OCI-LY7 (cell line): ENCODE results near the gene POP4. TPM values are rescaled to one million over a fixed set of nuclear protein-coding genes. Genes with fewer than 3 reads are reported as not detected.

ENCODE experiments used
- BruUV-seq: library from RNA; stranded (reverse); fragments of 400-500 nt; replicated peaks from 2 replicates; lab custom pipeline; 2021; lab: Mats Ljungman, UMichigan
- CTCF ChIA-PET: fragments of 300-600 bp; sonication (Branson Sonifier 250); formaldehyde crosslinking; loops from one replicate; lab custom pipeline; 2022; ENCODE audit warnings: antibody characterized with exemption; ENCODE audit not compliant: unreplicated experiment; lab: Charles Lee
- POLR2A ChIA-PET: fragments of 300-600 bp; sonication (Branson Sonifier 250); formaldehyde crosslinking; loops from one replicate; lab custom pipeline; 2022; ENCODE audit warnings: antibody characterized with exemption; lab: Charles Lee
- DNase-seq: peaks from one replicate; pipeline ENCODE4 v3.0.0-alpha.2; 2015; ENCODE audit warnings: low spot score
- H2AFZ ChIP-seq: fragments of 200-600 bp; sonication (generic), shearing (Covaris generic); 2 replicates; pipeline ENCODE4 v1.6.1; 2014; ENCODE audit warnings: mild to moderate bottlenecking, antibody characterized with exemption, low read length, moderate library complexity
- H3K27ac ChIP-seq: fragments of 200-600 bp; sonication (generic); 2 replicates; pipeline ENCODE4 v1.5.1; 2014; ENCODE audit warnings: mixed run types, low read depth, mild to moderate bottlenecking, moderate library complexity, low read length, inconsistent platforms; ENCODE audit not compliant: poor library complexity, severe bottlenecking
- H3K36me3 ChIP-seq: fragments of 200-600 bp; sonication (generic); 2 replicates; pipeline ENCODE4 v1.6.1; 2014; ENCODE audit warnings: mild to moderate bottlenecking, antibody characterized with exemption, low read length, moderate library complexity, mixed read lengths; ENCODE audit not compliant: insufficient read depth
- H3K4me1 ChIP-seq: fragments of 200-600 bp; sonication (generic); 2 replicates; pipeline ENCODE4 v1.5.1; 2014; ENCODE audit warnings: mild to moderate bottlenecking, low read length; ENCODE audit not compliant: insufficient read depth, poor library complexity, severe bottlenecking
- H3K4me2 ChIP-seq: fragments of 200-600 bp; sonication (generic); 2 replicates; pipeline ENCODE4 v1.6.1; 2014; ENCODE audit warnings: mild to moderate bottlenecking, low read length
- H3K4me3 ChIP-seq: fragments of 200-600 bp; sonication (generic); 2 replicates; pipeline ENCODE4 v1.5.1; 2014; ENCODE audit warnings: mild to moderate bottlenecking, low read depth, low read length; ENCODE audit not compliant: poor library complexity, severe bottlenecking
- H3K79me2 ChIP-seq: fragments of 200-600 bp; sonication (generic); 2 replicates; pipeline ENCODE4 v1.6.1; 2016; ENCODE audit warnings: low read depth, mild to moderate bottlenecking, low read length, moderate library complexity, mixed read lengths; ENCODE audit not compliant: insufficient read depth
- H3K9me2 ChIP-seq: fragments of 200-600 bp; sonication (generic); 2 replicates; pipeline ENCODE4 v1.6.1; 2016; ENCODE audit warnings: mild to moderate bottlenecking, low read length, mixed read lengths; ENCODE audit not compliant: insufficient read depth
- H3K9me3 ChIP-seq: fragments of 200-600 bp; sonication (generic); 2 replicates; pipeline ENCODE4 v1.6.1; 2014; ENCODE audit warnings: mild to moderate bottlenecking, mixed run types, low read length, mixed read lengths
- H4K20me1 ChIP-seq: fragments of 200-600 bp; sonication (generic); 2 replicates; pipeline ENCODE4 v1.6.1; 2014; ENCODE audit warnings: mild to moderate bottlenecking, antibody characterized with exemption, low read length, moderate library complexity, mixed read lengths; ENCODE audit not compliant: insufficient read depth
- EZH2phosphoT487 ChIP-seq: fragments of 200-600 bp; sonication (generic); IDR thresholded peaks from 2 replicates; pipeline ENCODE4 v1.6.1; 2018; ENCODE audit warnings: low read depth, borderline replicate concordance, mild to moderate bottlenecking, mixed run types, antibody characterized with exemption, low read length, moderate library complexity, mixed read lengths
- intact Hi-C: fragments of 100-400 bp; cut with micrococcal nuclease; formaldehyde crosslinking; loops from one replicate; pipeline ENCODE4 v1.10.0; 2022; ENCODE audit not compliant: unreplicated experiment
- total RNA-seq, 2 experiments: library from RNA; depleted of rRNA in 1 of 2; stranded (reverse); fragments of >200 nt in 1 of 2; shearing (Covaris generic) in 1 of 2; gene quantifications; 2 replicates each; pipeline ENCODE4 v1.2.3, GENCODE V29; 2014 to 2022
- TF ChIP-seq, protein P1 (sequence below): fragments of 200-600 bp; sonication (generic); conservative IDR thresholded peaks from 2 replicates; pipeline ENCODE4 v1.5.1; 2014; ENCODE audit warnings: mild to moderate bottlenecking, antibody characterized with exemption, low read length, moderate library complexity, mixed read lengths

POP4 gene
- total RNA-seq, 2 experiments from 2014 or later, result 83.5 to 105 TPM

GRCh38 chr19:29569038-29569911 is 36.8 kb upstream of the POP4 start:
- no peak for DNase-seq

DNA sequence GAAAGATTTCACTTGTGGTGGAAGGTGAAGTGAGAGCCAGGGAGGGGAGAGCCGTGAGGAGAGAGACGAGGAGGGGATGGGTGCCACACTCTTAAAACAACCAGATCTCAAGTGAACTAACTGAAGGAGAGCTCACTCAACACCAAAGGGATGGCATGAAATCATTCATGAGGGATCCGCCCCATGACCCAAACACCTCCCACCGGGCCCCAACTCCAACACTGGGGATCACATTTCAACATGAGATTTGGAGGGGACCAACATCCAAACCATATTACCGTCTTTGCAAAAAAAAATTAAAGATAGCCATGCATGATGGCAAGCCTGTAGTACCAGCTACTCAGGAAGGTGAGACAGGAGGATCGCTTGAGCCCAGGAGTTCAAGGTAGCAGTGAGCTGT is 34.9 kb upstream of the POP4 start:
- H3K4me1 ChIP-seq, result no peaks in the 10 kb centered on the region
- no peak overlapping the region for H2AFZ ChIP-seq
- TF ChIP-seq, protein P1, sequence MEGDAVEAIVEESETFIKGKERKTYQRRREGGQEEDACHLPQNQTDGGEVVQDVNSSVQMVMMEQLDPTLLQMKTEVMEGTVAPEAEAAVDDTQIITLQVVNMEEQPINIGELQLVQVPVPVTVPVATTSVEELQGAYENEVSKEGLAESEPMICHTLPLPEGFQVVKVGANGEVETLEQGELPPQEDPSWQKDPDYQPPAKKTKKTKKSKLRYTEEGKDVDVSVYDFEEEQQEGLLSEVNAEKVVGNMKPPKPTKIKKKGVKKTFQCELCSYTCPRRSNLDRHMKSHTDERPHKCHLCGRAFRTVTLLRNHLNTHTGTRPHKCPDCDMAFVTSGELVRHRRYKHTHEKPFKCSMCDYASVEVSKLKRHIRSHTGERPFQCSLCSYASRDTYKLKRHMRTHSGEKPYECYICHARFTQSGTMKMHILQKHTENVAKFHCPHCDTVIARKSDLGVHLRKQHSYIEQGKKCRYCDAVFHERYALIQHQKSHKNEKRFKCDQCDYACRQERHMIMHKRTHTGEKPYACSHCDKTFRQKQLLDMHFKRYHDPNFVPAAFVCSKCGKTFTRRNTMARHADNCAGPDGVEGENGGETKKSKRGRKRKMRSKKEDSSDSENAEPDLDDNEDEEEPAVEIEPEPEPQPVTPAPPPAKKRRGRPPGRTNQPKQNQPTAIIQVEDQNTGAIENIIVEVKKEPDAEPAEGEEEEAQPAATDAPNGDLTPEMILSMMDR, result no peak
- no peak for TF ChIP-seq EZH2phosphoT487
- no peaks in the 10 kb centered on the region for H3K9me2 ChIP-seq
- H3K4me3 ChIP-seq, result no peak overlapping the region
- no peaks in the 10 kb centered on the region for H3K9me3 ChIP-seq
- H3K79me2 ChIP-seq, result no peaks in the 10 kb centered on the region
- DNase-seq, result no peak
- ChIA-PET CTCF (no interaction called here), POLR2A (no interaction called here)
- H3K4me2 ChIP-seq, result no peak overlapping the region
- H4K20me1 ChIP-seq, result no peaks in the 10 kb centered on the region
- no peaks in the 10 kb centered on the region for H3K36me3 ChIP-seq
- BruUV-seq, result no TSS peak
- intact Hi-C loops, result no loop called here
- H3K27ac ChIP-seq, result no peak overlapping the region

More at GRCh38 chr19:29569038-29569911, 36.8 kb upstream of the POP4 start:
- Histone ChIP-seq H3K9me2 (no peaks in the 10 kb centered on the region), H3K4me1 (no peaks in the 10 kb centered on the region), H2AFZ (no peak overlapping the region), H3K4me3 (no peak overlapping the region), H3K4me2 (no peak overlapping the region), H3K36me3 (no peaks in the 10 kb centered on the region), H4K20me1 (no peaks in the 10 kb centered on the region), H3K27ac (no peak overlapping the region), H3K9me3 (no peaks in the 10 kb centered on the region), H3K79me2 (no peaks in the 10 kb centered on the region)
- TF ChIP-seq EZH2phosphoT487, result no peak
- TF ChIP-seq, protein P1, result no peak
- CTCF ChIA-PET, result no interaction called here
- BruUV-seq, result no TSS peak
- intact Hi-C loops, result no loop called here
- POLR2A ChIA-PET, result interaction anchor here (0.7 to 1.0 kb wide), 2 partner anchors 10 to 14 kb away, joined by 3 read pairs; no protein-coding TSS in a partner anchor

DNA sequence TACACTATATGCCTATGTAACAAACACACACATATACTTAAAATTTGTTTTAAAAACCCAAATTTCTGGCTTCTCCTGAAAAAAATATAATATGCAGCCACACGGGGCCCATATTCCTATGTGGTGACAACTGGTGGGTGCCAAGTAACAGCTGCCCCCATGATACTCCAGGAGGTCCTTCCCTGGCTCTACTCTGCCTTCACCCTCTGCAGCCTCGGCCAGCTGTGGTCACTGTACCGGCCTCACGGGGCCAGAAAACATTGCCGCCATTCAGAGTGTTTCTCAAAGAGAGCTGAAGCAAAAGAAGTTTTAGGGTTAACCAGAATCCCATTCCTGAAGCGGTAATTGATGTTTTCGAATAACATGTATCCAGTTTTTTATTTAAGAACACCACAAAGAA is 32.6 kb upstream of the POP4 start:
- Histone ChIP-seq H4K20me1 (no peaks in the 10 kb centered on the region), H3K4me1 (no peaks in the 10 kb centered on the region), H3K36me3 (no peaks in the 10 kb centered on the region), H3K9me3 (no peaks in the 10 kb centered on the region), H3K79me2 (no peaks in the 10 kb centered on the region), H3K27ac (no peak overlapping the region), H3K4me3 (no peak overlapping the region), H2AFZ (no peak overlapping the region), H3K4me2 (no peak overlapping the region), H3K9me2 (no peaks in the 10 kb centered on the region)
- intact Hi-C loops, result no loop called here
- DNase-seq, result no peak
- TF ChIP-seq, protein P1, result no peak
- TF ChIP-seq EZH2phosphoT487, result no peak
- CTCF ChIA-PET, result no interaction called here
- BruUV-seq, result no TSS peak
- POLR2A ChIA-PET, result no interaction called here
